CD14-positive monocyte (primary cell): ENCODE measurements around the gene GRIA3. TPM values are rescaled to one million over a fixed set of nuclear protein-coding genes. Genes with fewer than 3 reads are reported as not detected.
"Not testable (repeated sequence)": the region's sequence is repeated elsewhere in the genome, so short reads cannot be mapped to it uniquely, and the experiment has no call there.

Experiments used
- DNase-seq, 3 donors: peaks; one replicate each; pipeline ENCODE4 v3.0.0-alpha.2; 2011 to 2022
- H2AFZ ChIP-seq: 2 replicates; pipeline ENCODE4 v1.6.0; 2012; ENCODE audit warnings: mild to moderate bottlenecking, low read depth, low read length, inconsistent platforms; ENCODE audit not compliant: insufficient read depth, poor library complexity, severe bottlenecking
- H3K27ac ChIP-seq, 2 donors: 1 replicate in 1 of 2; 2 replicates in 1 of 2; pipeline ENCODE4 v1.5.1; 2012 to 2013; ENCODE audit warnings: low read length in 2 of 2, control low read depth in 1 of 2, inconsistent platforms in 1 of 2, low read depth in 1 of 2, mild to moderate bottlenecking in 1 of 2
- H3K27me3 ChIP-seq, 2 donors: one replicate each; pipeline versions ENCODE4 v1.6.0 to v1.6.1; 2011 to 2013; ENCODE audit warnings: low read length in 2 of 2; ENCODE audit not compliant: control insufficient read depth in 2 of 2, insufficient read depth in 2 of 2
- H3K36me3 ChIP-seq, 2 donors: replicated peaks in 1 of 2; 1 replicate in 1 of 2; 2 replicates in 1 of 2; pipeline versions ENCODE4 v1.5.1 to v1.6.1; 2012 to 2013; ENCODE audit warnings: low read length in 2 of 2, control low read depth in 1 of 2, inconsistent platforms in 1 of 2, mild to moderate bottlenecking in 1 of 2; ENCODE audit not compliant: insufficient read depth in 2 of 2, control insufficient read depth in 1 of 2
- H3K4me1 ChIP-seq, 2 donors: 1 replicate in 1 of 2; 2 replicates in 1 of 2; pipeline versions ENCODE4 v1.5.1 to v1.6.1; 2012 to 2013; ENCODE audit warnings: low read length in 2 of 2, control low read depth in 1 of 2, inconsistent platforms in 1 of 2, mild to moderate bottlenecking in 1 of 2, moderate library complexity in 1 of 2; ENCODE audit not compliant: insufficient read depth in 2 of 2, control insufficient read depth in 1 of 2
- H3K4me2 ChIP-seq: replicated peaks from 2 replicates; pipeline ENCODE3; 2012; ENCODE audit warnings: low read length, moderate library complexity, mild to moderate bottlenecking; ENCODE audit not compliant: poor library complexity, severe bottlenecking; ENCODE audit errors: extremely low read depth
- H3K4me3 ChIP-seq, 3 experiments: fragments of 200-600 bp in 1 of 3; sonication (generic) in 1 of 3; replicated peaks in 1 of 3; 1 replicate in 2 of 3; 2 replicates in 1 of 3; pipeline ENCODE4 v1.5.1; 2011 to 2013; ENCODE audit warnings: low read length in 3 of 3, mild to moderate bottlenecking in 3 of 3, control low read depth in 2 of 3, low read depth in 2 of 3, inconsistent platforms in 1 of 3, moderate library complexity in 1 of 3
- H3K79me2 ChIP-seq: 2 replicates; pipeline ENCODE4 v1.6.0; 2012; ENCODE audit warnings: mild to moderate bottlenecking, control low read depth, inconsistent platforms, low read length, moderate library complexity; ENCODE audit not compliant: insufficient read depth
- H3K9ac ChIP-seq: 2 replicates; pipeline ENCODE4 v1.6.0; 2017; ENCODE audit warnings: low read length, mild to moderate bottlenecking; ENCODE audit not compliant: insufficient read depth, poor library complexity, severe bottlenecking
- H3K9me3 ChIP-seq, 2 donors: replicated peaks in 1 of 2; 1 replicate in 1 of 2; 2 replicates in 1 of 2; pipeline versions ENCODE4 v1.5.1 to v1.6.1; 2012 to 2013; ENCODE audit warnings: low read length in 2 of 2, control low read depth in 1 of 2; ENCODE audit not compliant: control insufficient read depth in 1 of 2, insufficient read depth in 1 of 2
- H4K20me1 ChIP-seq: 2 replicates; pipeline ENCODE4 v1.6.0; 2012; ENCODE audit warnings: mild to moderate bottlenecking, low read length, control low read depth, moderate library complexity; ENCODE audit not compliant: insufficient read depth
- H3K27ac Mint-ChIP-seq, 7 donors: one replicate each; pipeline ENCODE4 v1.8.0; 2020; ENCODE audit warnings: mild to moderate bottlenecking in 7 of 7, mixed read lengths in 7 of 7, moderate library complexity in 6 of 7, inconsistent platforms in 2 of 7
- H3K27me3 Mint-ChIP-seq, 3 donors: one replicate each; pipeline ENCODE4 v1.8.0; 2021 to 2022; ENCODE audit warnings: low read depth in 3 of 3, mild to moderate bottlenecking in 3 of 3, mixed read lengths in 3 of 3, moderate library complexity in 3 of 3, inconsistent platforms in 1 of 3
- H3K36me3 Mint-ChIP-seq, 2 donors: one replicate each; pipeline ENCODE4 v1.8.0; 2020; ENCODE audit warnings: mixed read lengths in 2 of 2, inconsistent platforms in 1 of 2, mild to moderate bottlenecking in 1 of 2
- H3K4me1 Mint-ChIP-seq: one replicate; pipeline ENCODE4 v1.8.0; 2020; ENCODE audit warnings: mild to moderate bottlenecking, mixed read lengths
- H3K4me3 Mint-ChIP-seq, 2 donors: one replicate each; pipeline ENCODE4 v1.8.0; 2020; ENCODE audit warnings: mild to moderate bottlenecking in 2 of 2, mixed read lengths in 2 of 2, moderate library complexity in 1 of 2
- H3K9me3 Mint-ChIP-seq, 7 donors: one replicate each; pipeline ENCODE4 v1.8.0; 2020 to 2022; ENCODE audit warnings: mixed read lengths in 7 of 7, mild to moderate bottlenecking in 6 of 7, moderate library complexity in 6 of 7, inconsistent platforms in 2 of 7
- whole genome bisulfite sequencing: methylation state at CpG from one replicate; pipeline ENCODE4 v1.1.5; 2013; ENCODE audit warnings: missing lambda C conversion rate; ENCODE audit not compliant: insufficient coverage; 5-methylcytosine and 5-hydroxymethylcytosine counted together
- intact Hi-C, 2 donors: fragments of 100-400 bp; cut with micrococcal nuclease; formaldehyde crosslinking; loops; one replicate each; pipeline versions ENCODE4 v1.15.0 to v1.15.1; 2023
- polyA plus RNA-seq, 3 donors: library from polyadenylated mRNA; depleted of rRNA in 1 of 3; unstranded in 2 of 3; stranded (reverse) in 1 of 3; fragments of 300-500 nt in 2 of 3; fragments of >200 nt in 1 of 3; fragmentation: Illumina TruSeq in 2 of 3; gene quantifications; 1 replicate in 2 of 3; 2 replicates in 1 of 3; pipeline ENCODE4 v1.2.3, GENCODE V29; 2012 to 2021
- TF ChIP-seq, protein P1 (sequence below): fragments of 200-600 bp; IDR thresholded peaks from one replicate; pipeline ENCODE4 v1.8.0; 2022; ENCODE audit warnings: antibody characterized with exemption, mild to moderate bottlenecking

The GRIA3 gene
- polyA plus RNA-seq, 3 donors, result not detected

DNA sequence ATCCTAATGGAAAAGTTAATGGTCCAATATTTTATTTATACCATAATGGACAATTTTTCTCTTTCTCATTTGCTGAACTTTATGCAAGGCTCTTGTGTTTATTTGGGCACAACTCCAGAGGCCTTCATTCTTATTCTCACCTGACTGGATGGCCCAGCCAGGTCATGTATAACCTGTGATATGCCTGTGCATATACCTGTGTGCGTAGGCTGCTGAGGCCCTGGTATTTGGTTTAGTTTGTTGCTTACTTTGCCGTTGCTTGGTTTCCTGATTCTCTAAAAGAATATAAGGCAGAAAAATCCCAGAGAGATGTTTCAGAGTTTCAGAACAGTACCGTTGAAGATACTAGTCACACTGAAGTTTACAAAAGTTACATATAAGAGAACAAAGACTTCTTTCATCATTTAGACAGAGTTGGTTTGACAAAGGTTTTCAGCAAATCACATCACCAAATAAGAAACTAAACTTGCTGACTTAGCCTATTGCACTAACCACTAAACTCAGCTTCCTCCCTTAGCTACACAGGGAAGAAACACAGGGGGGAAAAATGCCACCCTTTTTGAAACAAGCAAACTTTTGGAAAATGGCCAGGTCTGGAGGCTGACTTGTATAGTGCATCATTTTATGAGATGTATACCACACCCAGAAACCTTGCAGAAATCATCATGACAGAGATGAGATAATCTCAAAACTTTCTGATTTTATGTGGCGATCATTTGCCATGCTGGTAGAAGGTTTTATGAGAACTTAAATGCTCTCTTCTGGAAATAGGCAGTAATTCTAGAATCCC, 248.5 kb downstream of the GRIA3 start:
- Histone ChIP-seq H3K27me3 (no peaks in the 10 kb centered on the region), H3K9ac (no peak overlapping the region), H3K4me3 (no peak overlapping the region), H3K4me1 (no peaks in the 10 kb centered on the region), H3K79me2 (no peaks in the 10 kb centered on the region), H2AFZ (no peak overlapping the region), H3K9me3 (no peaks in the 10 kb centered on the region), H3K36me3 (no peaks in the 10 kb centered on the region), H3K4me2 (no peak overlapping the region), H3K27ac (no peak overlapping the region), H4K20me1 (no peaks in the 10 kb centered on the region)
- Mint-ChIP-seq H3K27me3 (peaks cover 0 to 3% (median 0%) of the 10 kb centered on the region in 3 donors), H3K36me3 (no peaks in the 10 kb centered on the region), H3K9me3 (peaks cover 0 to 3% (median 0%) of the 10 kb centered on the region in 7 donors), H3K4me1 (no peaks in the 10 kb centered on the region), H3K27ac (no peak overlapping the region), H3K4me3 (no peak overlapping the region)
- intact Hi-C loops, result no loop called here
- DNase-seq, result no peak
- TF ChIP-seq, protein P1, sequence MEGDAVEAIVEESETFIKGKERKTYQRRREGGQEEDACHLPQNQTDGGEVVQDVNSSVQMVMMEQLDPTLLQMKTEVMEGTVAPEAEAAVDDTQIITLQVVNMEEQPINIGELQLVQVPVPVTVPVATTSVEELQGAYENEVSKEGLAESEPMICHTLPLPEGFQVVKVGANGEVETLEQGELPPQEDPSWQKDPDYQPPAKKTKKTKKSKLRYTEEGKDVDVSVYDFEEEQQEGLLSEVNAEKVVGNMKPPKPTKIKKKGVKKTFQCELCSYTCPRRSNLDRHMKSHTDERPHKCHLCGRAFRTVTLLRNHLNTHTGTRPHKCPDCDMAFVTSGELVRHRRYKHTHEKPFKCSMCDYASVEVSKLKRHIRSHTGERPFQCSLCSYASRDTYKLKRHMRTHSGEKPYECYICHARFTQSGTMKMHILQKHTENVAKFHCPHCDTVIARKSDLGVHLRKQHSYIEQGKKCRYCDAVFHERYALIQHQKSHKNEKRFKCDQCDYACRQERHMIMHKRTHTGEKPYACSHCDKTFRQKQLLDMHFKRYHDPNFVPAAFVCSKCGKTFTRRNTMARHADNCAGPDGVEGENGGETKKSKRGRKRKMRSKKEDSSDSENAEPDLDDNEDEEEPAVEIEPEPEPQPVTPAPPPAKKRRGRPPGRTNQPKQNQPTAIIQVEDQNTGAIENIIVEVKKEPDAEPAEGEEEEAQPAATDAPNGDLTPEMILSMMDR, result no peak
- no CpG with 5 or more reads among the region's 4 CpGs for WGBS

DNA sequence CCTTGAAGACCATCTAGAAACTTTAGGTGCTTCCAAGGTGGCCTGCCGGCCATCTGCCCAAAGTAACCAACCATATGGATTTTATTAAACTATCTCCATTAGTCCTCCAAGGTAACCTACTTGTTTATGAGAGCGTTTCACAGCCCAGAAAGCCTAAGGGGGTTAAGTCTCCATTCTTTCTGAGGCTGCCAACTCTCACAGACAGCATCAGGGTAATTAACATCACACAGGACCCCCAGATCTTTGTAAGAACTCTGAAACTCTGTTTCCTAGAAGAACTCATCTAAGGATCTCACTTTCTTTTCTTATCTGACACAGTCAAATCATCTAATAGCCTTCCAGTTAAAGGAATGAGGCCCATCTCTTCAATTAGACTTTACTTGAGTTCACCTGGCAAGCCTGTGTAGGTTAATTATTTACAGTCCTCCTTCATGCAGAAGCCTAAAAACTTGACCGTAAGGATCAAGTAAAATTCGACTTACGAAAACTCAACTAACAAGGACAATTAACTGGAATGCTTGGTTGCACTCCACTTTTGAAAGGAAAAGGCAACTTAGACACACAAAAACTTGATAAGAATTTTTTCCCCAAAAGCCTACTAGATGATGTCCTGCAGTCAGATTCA, 252.5 kb downstream of the GRIA3 start:
- Mint-ChIP-seq H3K4me1 (no peaks in the 10 kb centered on the region), H3K4me3 (no peak overlapping the region), H3K27ac (no peak overlapping the region), H3K27me3 (peaks cover 0 to 6% (median 2%) of the 10 kb centered on the region in 3 donors), H3K36me3 (no peaks in the 10 kb centered on the region), H3K9me3 (peaks cover 0 to 5% (median 0%) of the 10 kb centered on the region in 7 donors)
- no peaks in the 10 kb centered on the region for H3K27me3 ChIP-seq
- H3K9me3 ChIP-seq, result no peaks in the 10 kb centered on the region
- H3K27ac ChIP-seq, result no peak overlapping the region
- no peaks in the 10 kb centered on the region for H3K4me1 ChIP-seq
- H2AFZ ChIP-seq, result no peak overlapping the region
- no peak overlapping the region for H3K4me2 ChIP-seq
- no peak overlapping the region for H3K4me3 ChIP-seq
- no peak overlapping the region for H3K9ac ChIP-seq
- H3K79me2 ChIP-seq, result no peaks in the 10 kb centered on the region
- no peaks in the 10 kb centered on the region for H4K20me1 ChIP-seq
- no peak for DNase-seq
- TF ChIP-seq, protein P1, result no peak
- WGBS, result no CpG with 5 or more reads among the region's 5 CpGs
- intact Hi-C loops, result no loop called here
- H3K36me3 ChIP-seq, result no peaks in the 10 kb centered on the region

DNA sequence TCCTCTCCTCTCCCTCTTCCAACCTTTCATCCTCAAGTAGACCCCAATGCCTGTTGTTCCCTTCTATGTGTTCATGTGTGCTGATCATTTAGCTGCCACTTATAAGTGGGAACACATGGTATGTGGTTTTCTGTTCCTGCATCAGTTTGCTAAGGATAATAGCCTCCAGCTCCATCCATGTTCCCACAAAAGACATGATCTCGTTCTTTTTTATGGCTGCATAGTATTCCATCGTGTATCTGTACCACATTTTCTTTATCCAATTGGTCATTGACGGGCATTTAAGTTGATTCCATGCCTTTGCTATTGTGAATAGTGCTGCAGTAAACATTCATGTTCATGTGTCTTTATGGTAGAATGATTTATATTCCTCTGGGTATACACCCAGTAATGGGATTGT, 255.8 kb downstream of the GRIA3 start:
- H4K20me1 ChIP-seq, H3K27me3 ChIP-seq, DNase-seq, H3K4me1 Mint-ChIP-seq, H3K4me1 ChIP-seq, H3K36me3 Mint-ChIP-seq, intact Hi-C loops, H3K4me2 ChIP-seq, H2AFZ ChIP-seq, H3K27ac ChIP-seq, H3K79me2 ChIP-seq, H3K36me3 ChIP-seq, H3K9me3 ChIP-seq, H3K9me3 Mint-ChIP-seq, H3K27me3 Mint-ChIP-seq, H3K9ac ChIP-seq, H3K27ac Mint-ChIP-seq, H3K4me3 Mint-ChIP-seq, H3K4me3 ChIP-seq: not testable (repeated sequence)
- WGBS, result no CpG with 5 or more reads among the region's 3 CpGs
